Central memory CD4-positive, alpha-beta T cell (primary cell): ENCODE results near the gene PLPPR3.

ENCODE experiments used
- DNase-seq: peaks from one replicate; pipeline ENCODE4 v3.0.0; 2022

PLPPR3 gene

DNA sequence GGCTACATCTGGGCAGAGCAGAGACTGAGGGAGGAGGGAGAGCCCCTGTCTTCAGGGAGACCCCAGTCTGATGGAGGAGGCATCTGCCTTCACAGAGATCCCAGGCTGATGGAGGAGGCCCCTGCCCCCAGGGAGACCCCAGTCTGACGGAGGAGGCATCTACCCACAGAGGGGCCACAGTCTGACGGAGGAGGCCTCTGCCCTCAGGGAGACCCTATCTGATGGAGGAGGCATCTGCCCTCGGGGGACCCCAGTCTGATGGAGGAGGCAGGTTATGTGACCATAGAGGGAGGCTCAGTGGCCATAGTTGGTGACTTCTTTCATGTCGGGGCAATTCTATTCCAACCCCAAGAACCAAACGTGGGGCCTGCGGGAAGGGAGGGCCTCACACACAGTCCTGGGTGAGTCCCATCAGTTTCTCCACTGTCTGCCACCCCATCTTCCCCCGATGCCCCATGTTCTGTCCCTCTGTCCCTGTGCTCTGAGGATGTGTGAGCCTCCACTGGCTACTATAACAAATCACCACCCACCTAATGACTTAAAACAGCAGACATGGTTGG is 56.5 kb downstream of the PLPPR3 start:
- no peak for DNase-seq

DNA sequence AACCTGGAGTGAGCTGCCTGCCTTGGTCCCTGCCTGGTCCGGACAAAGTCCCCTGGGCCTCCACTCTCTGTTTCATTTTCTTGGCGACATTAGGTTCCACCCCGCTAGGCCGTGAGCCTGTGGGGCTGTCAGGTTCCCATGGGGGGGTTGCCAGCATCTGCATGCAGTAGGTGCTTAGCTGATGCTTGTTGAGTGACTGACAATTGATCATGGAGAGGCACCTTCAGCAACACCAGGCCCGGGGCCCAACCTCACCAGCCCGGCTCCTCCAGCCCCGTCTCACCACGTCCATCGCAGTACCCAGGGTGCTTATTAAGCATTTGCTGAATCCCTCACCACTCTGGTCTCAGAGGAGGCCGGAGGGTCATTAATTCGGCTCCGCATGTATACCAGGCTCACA is 57.5 kb downstream of the PLPPR3 start:
- no peak for DNase-seq

DNA sequence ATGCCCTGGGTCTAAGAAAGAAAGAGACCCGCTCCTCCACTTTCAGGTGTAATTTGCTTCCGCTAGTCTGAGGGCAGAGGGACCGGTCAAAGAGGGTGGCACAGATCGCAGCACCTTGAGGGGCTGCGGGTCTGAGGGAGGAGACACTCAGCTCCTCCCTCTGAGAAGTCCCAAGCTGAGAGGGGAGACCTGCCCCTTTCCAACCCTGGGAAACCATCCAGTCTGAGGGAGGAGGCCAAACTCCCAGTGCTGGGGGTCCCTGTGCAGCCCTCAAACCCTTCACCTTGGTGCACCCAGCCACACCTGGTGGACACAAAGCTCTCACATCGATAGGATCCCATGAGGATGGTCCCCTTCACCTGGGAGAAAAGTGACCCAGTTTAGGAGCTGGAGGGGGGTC is 57.9 kb downstream of the PLPPR3 start:
- DNase-seq, result no peak

DNA sequence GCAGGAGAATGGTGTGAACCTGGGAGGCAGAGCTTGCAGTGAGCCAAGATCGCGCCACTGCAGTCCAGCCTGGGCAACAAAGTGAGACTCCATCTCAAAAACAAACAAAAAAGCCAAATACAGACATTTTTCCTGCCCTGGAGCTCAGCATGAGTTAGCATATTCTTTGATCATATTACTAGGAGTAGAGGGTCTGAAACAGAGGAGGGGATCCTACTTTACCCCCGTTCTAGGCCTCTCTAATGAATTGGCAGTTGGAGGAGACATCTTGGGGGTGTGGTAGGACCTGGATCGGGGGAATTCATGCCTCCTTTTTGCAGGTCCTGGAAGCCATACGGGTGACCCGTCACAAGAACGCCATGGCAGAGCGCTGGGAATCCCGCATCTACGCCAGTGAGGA is 58.6 kb downstream of the PLPPR3 start:
- DNase-seq, result no peak
